ENCODE data around the gene SMAD3. TPM values are rescaled to one million over a fixed set of nuclear protein-coding genes. Genes with fewer than 3 reads are reported as not detected.

The SMAD3 gene
- total RNA-seq, 2 donors from 2014 or later = 47.9 to 78.5 TPM

DNA sequence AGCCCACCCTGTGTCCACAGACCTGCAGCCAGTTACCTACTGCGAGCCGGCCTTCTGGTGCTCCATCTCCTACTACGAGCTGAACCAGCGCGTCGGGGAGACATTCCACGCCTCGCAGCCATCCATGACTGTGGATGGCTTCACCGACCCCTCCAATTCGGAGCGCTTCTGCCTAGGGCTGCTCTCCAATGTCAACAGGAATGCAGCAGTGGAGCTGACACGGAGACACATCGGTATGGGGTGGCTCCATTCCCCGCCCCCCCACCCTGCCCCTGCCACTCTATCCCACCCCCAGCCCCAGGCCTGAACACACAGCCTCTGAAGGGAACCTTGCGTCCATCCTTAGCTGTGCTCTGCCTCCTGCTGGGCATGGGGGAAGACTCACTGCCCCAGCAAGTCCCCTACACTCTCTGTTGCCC is 115.8 kb downstream of the SMAD3 start:
- Histone ChIP-seq H3K9me3 (no peaks in the 10 kb centered on the region), H3K27me3 (replicated peaks; ENCODE audit: insufficient read depth) (no peaks in the 10 kb centered on the region), H3K4me3 (no peak overlapping the region), H3K27ac (no peak overlapping the region), H3K36me3 (peaks cover 9% of the 10 kb centered on the region), H3K4me1 (ENCODE audit: control insufficient read depth in 1 of 2, low read depth in 2 of 2) (peaks cover 16 to 44% of the 10 kb centered on the region in 2 donors)
- DNase-seq (ENCODE audit: low spot score) (no peak), ATAC-seq (ENCODE audit: insufficient number of reproducible peaks, low FRiP score, low read depth) (no peak)
- TF ChIP-seq, protein P1, sequence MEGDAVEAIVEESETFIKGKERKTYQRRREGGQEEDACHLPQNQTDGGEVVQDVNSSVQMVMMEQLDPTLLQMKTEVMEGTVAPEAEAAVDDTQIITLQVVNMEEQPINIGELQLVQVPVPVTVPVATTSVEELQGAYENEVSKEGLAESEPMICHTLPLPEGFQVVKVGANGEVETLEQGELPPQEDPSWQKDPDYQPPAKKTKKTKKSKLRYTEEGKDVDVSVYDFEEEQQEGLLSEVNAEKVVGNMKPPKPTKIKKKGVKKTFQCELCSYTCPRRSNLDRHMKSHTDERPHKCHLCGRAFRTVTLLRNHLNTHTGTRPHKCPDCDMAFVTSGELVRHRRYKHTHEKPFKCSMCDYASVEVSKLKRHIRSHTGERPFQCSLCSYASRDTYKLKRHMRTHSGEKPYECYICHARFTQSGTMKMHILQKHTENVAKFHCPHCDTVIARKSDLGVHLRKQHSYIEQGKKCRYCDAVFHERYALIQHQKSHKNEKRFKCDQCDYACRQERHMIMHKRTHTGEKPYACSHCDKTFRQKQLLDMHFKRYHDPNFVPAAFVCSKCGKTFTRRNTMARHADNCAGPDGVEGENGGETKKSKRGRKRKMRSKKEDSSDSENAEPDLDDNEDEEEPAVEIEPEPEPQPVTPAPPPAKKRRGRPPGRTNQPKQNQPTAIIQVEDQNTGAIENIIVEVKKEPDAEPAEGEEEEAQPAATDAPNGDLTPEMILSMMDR (IDR thresholded peaks at IDR 0.05) = no peak

DNA sequence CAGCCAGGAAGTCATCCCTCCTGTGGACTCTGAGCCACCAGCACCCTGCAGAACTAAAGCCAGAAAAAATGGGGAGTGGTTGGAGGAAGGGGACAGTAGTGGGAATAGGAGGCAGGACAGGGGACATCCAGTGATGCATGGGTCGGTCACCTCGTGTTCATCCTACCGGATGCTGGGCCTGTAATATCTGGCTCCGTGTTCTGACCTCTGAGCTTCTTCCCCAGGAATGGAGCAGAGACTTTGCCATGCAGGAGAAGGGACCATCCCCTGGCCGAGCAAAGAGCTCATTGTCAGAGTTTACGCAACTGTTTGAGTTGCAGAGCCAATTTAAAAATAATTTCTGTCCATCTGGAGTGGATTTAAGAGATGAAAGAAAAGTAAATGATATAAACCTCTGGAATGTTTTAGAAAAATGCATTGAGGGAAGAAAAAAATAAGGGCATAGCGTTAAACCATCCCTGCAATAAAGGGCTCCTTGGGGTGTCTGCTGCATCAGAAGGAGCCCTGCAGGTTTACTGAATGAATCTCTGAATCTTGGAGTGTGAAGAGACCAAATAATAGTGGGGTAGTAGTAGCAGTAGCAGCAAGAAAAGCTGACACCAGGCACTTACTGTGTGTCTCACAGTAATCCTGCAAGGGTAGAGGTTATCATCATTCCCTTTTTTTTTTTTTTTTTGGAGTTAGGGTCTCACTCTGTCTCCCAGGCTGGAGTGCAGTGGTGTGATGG is 118.2 kb downstream of the SMAD3 start:
- no peak for DNase-seq (ENCODE audit: low spot score)
- H3K36me3 ChIP-seq = peaks cover 16% of the 10 kb centered on the region
- peak overlapping the region; percentile 10 to 11 for H3K27ac ChIP-seq
- no peak for ATAC-seq (ENCODE audit: insufficient number of reproducible peaks, low FRiP score, low read depth)
- H3K4me3 ChIP-seq = no peak overlapping the region
- H3K9me3 ChIP-seq = no peaks in the 10 kb centered on the region
- TF ChIP-seq, protein P1 (IDR thresholded peaks at IDR 0.05) = no peak
- peaks cover 16 to 44% of the 10 kb centered on the region in 2 donors for H3K4me1 ChIP-seq (ENCODE audit: control insufficient read depth in 1 of 2, low read depth in 2 of 2)
- H3K27me3 ChIP-seq (replicated peaks; ENCODE audit: insufficient read depth) = no peaks in the 10 kb centered on the region

DNA sequence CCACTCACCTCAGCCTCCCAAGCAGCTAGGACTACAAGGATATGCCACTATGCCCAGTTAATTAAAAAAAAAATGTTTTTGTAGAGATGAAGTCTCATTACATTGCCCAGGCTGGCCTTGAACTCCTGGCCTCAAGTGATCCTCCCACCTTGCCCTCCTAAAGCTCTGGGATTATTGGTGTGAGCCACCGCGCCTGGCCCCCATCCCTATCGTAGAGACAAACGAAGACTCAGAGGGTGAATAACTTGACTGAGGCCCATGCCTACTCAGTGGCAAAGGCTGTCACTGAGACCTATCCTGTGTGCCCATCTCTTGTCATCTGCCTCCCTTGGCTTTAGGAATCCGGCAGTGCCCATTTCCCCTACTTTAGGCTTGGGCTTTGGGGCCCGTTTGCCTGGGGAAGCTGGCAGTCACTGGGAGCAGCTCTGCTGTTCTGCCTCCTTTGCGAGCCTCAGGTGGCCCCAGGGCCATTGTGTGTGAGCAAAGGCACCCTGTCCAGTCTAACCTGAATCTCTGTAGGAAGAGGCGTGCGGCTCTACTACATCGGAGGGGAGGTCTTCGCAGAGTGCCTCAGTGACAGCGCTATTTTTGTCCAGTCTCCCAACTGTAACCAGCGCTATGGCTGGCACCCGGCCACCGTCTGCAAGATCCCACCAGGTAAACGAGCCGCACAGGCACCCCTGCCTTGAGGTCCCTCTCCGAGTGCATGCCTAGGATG is 119.0 kb downstream of the SMAD3 start:
- Histone ChIP-seq H3K36me3 (peaks cover 16% of the 10 kb centered on the region), H3K27ac (peak overlapping the region; percentile 70 to 90), H3K4me1 (ENCODE audit: control insufficient read depth in 1 of 2, low read depth in 2 of 2) (peaks cover 24 to 48% of the 10 kb centered on the region in 2 donors), H3K27me3 (replicated peaks; ENCODE audit: insufficient read depth) (no peaks in the 10 kb centered on the region), H3K4me3 (no peak overlapping the region), H3K9me3 (no peaks in the 10 kb centered on the region)
- ATAC-seq (ENCODE audit: insufficient number of reproducible peaks, low FRiP score, low read depth) (no peak), DNase-seq (ENCODE audit: low spot score) (no peak)
- TF ChIP-seq, protein P1 (IDR thresholded peaks at IDR 0.05) = no peak

DNA sequence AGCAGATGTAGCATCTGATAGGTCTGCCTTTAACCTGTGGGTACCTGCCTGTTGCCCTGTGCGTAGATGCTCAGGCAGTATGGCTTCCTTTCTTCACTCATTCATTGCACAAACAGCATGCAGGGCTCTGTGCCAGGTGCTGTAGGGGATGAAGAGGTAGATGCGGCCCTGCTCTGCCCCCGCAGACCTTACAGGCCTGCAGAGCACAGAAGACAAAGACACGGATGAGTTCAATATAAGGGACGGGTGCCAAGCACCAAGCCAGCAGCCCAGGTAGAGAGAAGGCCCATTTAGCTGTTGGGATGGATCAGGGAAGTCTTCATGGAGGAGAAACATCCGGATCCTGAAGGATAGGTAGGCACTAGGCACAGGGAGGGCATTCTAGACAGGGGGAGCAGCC is 119.6 kb downstream of the SMAD3 start:
- Histone ChIP-seq H3K36me3 (peaks cover 16% of the 10 kb centered on the region), H3K4me1 (ENCODE audit: control insufficient read depth in 1 of 2, low read depth in 2 of 2) (peaks cover 27 to 55% of the 10 kb centered on the region in 2 donors)
- no peak for DNase-seq (ENCODE audit: low spot score)

More for the DNA sequence above, 119.6 kb downstream of the SMAD3 start:
- Histone ChIP-seq H3K27me3 (replicated peaks; ENCODE audit: insufficient read depth) (no peaks in the 10 kb centered on the region), H3K4me3 (no peak overlapping the region), H3K9me3 (no peaks in the 10 kb centered on the region), H3K27ac (peak overlapping the region; percentile 70 to 90)
- ATAC-seq (ENCODE audit: insufficient number of reproducible peaks, low FRiP score, low read depth) = no peak
- TF ChIP-seq, protein P1 (IDR thresholded peaks at IDR 0.05) = no peak
